Jurkat, Clone E6-1 (cell line): Measurements from ENCODE around the gene CYB561A3.

Experiments
- DNase-seq: peaks from one replicate; pipeline ENCODE4 v3.0.0-alpha.2; 2011; ENCODE audit warnings: low read depth, low spot score
- H3K4me3 ChIP-seq: 2 replicates; pipeline ENCODE4 v1.5.1; 2011; ENCODE audit warnings: mild to moderate bottlenecking, low read length, control low read depth, moderate library complexity

The CYB561A3 gene

DNA sequence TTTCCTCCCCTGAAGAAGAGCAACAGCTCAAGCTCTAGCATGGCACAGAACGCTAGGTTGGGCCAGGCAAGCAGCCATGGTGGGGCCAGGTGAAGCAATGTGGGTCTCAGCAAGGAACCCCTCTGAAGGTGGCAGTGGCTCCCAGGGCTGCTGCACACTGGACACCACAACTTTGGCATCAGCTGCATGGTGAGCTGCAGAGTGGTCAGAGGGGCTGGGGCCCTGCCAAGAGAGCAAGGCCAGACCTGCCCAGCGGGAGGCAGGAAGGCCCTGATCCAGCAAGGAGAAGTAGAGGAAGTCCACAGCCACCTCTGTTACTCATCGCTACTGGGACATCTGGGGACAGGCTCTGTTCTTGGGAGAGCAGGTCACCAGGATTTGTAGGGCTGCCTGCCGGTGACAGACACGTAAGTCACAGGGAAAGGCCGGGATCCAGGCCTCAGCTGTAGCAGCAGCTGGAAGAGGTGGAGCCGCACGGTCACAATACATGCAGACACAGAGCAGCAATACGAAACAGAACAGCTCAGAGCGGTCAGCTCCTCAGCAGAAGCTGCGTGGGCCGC is 12.4 kb downstream of the CYB561A3 start:
- no peak for DNase-seq

DNA sequence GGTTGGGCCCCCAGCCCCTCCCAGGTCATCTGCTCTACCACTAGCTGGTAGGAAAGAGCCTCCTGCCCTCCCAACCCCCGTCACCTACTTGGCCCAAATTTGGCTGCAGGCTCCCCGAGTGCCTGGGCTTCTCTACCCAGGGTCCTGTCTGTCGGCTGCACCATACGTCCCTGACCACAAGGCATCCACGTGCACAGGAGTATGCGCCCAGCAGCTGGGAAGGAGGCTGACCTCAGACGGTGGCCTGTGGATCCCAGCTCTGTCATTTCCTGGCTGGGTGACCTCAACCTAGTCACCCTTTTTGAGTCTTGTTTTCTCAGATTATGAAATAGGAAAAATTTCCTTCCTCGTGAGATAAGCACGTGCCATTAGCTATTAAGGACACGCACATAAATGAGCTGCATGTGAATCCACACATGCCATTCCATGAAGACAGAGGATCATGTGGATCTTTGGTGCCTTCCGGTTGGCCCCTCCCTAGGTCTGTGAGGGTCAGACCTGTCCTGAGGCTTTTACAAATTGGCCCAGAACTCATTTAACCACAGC is 13.7 kb downstream of the CYB561A3 start:
- DNase-seq, result no peak
- H3K4me3 ChIP-seq, result no peak overlapping the region

More for the DNA sequence above, 12.4 kb downstream of the CYB561A3 start:
- H3K4me3 ChIP-seq, result no peak overlapping the region

DNA sequence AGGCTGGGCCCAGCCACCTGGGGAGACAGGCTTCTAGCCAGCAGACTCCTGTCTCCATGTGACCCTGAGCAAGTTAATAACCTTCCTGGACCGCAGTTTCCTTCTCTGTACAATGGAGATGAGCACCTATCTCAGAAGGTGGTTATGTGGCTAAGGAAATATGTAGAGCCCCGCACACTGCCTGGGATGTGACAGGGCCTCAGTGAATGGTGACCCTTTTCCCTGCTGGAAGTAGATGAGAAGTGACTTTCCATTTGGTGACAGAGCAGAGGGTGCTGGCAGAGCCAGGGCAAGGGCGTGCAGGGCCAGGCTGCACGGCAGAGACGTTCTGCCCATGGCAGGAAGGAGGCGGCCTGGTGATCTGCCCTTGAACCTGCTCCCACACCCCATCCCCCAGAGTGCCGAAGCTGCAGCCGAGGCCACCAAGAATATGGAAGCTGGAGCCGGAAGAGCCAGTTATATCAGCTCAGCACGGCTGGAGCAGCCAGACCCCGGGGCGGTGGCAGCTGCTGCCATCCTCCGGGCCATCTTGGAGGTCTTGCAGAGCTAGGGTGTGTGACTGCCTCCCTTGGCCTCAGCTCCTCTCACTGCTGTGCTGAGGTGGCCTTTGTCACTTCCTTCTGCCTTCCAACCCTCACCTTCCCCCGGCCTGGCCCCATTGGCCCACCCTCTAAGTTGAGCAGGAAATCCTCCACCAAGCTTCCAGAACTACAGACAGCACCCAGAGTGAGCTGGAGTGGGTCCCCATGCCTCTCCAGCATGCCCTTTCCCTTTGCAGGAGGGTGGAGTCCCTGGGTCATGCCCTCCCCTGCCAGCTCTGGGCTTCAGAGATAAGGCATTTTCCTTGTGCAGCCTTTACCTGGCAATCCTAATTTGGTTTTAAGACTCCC is 15.5 kb downstream of the CYB561A3 start:
- no peak for DNase-seq
- no peak overlapping the region for H3K4me3 ChIP-seq

DNA sequence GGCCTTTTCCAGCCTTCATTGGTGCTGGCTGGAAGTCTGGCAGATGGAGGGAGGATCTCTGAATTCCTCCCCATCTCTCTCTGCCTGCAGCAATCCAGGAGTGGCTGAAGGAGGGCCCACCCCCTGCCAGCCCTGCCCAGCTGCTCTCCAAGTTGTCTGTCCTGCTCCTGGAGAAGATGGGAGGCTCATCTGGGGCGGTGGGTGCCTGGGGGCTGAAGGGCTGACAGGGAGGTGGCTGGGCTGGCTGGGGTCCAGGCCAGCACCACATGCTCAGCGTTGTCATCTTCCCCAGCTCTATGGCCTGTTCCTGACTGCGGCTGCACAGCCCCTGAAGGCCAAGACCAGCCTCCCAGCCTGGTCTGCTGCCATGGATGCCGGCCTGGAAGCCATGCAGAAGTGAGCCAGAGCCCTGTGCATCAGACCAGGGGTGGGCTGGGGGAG is 16.5 kb downstream of the CYB561A3 start:
- no peak for DNase-seq
- no peak overlapping the region for H3K4me3 ChIP-seq

DNA sequence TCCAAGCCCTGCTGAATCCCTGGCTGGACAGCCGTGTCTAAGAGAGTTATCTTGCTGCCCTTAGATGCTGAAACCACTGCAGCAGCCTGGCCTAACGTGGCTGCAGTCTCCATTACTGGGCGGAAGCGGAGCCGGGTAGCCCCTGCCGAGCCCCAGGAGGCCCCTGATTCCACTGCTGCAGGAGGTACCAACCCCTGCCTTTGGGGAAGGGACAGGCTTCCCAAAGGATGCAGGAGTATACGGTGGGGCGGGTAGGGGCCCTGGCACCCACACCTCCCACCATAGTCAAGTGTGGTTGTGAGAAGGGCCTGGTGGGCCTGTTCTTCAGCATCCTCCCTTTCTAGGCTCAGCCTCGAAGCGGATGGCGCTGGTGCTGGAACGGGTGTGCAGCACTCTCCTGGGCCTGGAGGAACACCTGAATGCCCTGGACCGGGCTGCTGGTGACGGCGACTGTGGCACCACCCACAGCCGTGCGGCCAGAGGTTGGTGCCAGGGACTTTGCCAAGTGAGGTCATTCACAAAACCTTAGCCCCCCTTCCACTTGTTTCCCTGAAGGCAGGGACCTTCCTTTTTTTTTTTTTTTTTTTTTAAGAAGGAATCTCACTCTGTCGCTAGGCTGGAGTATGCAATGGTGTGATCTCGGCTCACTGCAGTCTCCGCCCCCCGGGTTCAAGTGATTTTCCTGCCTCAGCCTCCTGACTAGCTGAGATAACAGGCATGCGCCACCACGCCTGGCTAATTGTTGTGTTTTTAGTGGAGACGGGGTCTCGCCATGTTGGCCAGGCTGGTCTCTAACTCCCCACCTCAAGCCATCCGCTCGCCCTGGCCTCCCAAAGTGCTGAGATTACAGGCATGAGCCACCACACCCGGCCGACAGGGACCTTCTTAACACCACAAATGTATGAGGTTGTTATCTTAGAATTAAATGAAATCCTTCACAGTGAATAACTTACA is 17.6 kb downstream of the CYB561A3 start:
- no peak for DNase-seq
- H3K4me3 ChIP-seq, result no peak overlapping the region

DNA sequence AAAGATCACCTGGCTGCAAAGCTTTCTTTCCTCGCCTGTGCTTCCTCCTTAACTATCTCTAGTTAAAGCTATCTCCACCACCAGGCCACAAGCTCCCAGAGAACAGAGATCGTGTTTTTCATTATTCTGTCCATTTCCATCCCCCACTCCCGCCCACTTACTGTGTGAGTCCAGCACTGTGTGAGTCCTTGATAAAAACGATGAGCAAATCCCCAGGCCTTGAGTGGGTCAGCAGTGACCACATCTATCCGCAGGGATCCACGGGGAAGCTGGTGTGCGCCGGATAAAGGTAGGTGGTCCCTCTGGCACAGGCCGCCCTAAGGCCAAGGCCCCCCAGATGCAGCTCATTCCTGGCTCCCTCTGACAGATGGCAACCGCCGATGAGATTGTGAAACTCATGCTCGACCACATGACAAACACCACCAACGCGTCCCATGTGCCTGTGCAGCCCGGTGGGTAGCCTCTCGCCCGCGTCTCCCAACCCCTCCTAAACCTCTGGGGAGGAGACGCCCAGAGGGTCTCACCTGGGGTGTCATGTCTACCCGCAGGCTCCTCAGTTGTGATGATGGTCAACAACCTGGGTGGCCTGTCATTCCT is 19.4 kb downstream of the CYB561A3 start:
- DNase-seq, result no peak
- H3K4me3 ChIP-seq, result no peak overlapping the region

DNA sequence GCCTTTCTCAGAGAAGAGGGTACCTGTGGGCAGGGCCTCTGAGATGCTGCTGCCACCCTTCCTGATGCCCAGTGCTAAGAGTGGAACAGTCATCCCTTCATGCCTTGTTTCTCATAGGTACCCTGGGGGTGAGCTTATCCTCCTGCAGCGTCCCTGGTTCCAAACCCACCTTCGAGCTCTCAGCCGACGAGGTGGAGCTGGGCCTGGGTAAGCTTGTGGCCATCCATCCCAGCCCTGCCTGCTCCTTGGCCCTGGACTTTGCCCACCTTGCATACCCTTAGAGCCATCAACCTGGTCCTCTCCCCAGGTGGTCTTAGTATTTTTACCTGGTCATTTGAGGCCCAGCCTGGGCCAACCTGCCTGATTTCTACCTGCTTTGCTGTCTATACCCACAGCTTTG is 20.0 kb downstream of the CYB561A3 start:
- no peak for DNase-seq
- no peak overlapping the region for H3K4me3 ChIP-seq

DNA sequence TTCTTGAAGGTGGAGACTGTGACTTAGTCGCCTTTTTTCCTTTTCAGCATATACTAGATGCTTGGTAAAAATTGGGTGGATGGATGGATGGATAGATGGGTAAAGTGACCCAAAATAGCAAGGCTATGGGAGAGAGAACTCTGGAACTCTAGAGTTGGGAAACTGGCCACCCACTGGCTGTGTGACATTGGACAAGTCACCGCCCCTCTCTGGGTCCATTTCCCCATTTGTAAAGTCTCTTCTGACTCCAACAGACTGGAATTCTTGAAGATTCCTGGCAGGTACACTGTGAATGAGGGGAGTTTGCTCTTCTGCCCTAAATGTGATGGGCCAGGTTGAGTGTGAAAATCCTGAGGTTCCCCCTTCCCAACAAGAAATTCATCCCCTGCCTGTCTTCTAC is 20.7 kb downstream of the CYB561A3 start:
- H3K4me3 ChIP-seq, result no peak overlapping the region
- no peak for DNase-seq

DNA sequence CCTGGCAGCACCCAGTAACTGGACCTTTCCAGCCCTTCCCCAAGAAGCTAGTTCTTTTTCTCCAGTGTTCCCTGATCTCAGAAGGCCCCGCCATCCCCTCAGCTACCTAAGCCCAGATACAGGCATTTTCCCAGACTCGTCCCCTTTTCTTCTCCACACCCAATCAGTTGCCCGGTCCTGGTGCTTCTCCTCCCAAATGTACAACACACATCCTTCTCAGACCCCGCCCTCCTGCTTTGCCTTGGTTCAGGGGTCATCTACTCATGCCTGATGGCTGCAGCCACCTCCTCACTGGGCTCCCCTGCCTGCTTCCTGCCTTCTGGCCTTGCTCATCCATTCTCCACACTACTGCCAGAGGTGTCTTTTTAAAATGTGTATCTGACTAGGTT is 22.2 kb downstream of the CYB561A3 start:
- H3K4me3 ChIP-seq, result no peak overlapping the region
- DNase-seq, result no peak

DNA sequence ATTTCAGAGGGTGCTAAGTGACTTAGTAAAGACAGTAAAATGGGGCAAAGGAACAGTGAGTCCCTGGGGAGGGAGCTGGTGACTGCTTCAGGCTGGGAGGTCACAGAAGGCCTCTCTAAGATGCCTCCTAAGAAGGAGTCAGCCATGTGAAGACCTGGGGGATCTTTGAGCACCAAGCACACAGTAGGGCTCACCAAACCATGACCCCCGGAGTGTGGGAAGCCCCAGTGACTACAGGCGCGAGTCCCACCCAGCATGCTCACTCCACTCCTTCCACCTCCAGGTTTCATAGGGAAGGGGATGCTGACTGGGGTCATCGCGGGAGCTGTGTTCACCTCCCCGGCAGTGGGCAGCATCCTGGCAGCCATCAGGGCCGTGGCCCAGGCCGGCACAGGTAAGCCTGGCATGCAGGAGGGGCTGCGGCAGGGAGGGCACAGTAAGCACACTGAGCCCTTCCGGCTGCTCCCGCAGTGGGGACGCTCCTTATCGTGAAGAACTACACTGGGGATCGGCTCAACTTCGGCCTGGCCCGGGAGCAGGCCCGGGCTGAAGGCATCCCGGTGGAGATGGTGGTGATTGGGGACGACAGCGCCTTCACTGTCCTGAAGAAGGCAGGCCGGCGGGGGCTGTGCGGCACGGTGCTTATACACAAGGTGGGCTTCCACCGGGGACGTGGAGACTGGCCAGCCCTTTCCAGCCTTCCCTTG is 22.7 kb downstream of the CYB561A3 start:
- H3K4me3 ChIP-seq, result no peak overlapping the region
- no peak for DNase-seq

DNA sequence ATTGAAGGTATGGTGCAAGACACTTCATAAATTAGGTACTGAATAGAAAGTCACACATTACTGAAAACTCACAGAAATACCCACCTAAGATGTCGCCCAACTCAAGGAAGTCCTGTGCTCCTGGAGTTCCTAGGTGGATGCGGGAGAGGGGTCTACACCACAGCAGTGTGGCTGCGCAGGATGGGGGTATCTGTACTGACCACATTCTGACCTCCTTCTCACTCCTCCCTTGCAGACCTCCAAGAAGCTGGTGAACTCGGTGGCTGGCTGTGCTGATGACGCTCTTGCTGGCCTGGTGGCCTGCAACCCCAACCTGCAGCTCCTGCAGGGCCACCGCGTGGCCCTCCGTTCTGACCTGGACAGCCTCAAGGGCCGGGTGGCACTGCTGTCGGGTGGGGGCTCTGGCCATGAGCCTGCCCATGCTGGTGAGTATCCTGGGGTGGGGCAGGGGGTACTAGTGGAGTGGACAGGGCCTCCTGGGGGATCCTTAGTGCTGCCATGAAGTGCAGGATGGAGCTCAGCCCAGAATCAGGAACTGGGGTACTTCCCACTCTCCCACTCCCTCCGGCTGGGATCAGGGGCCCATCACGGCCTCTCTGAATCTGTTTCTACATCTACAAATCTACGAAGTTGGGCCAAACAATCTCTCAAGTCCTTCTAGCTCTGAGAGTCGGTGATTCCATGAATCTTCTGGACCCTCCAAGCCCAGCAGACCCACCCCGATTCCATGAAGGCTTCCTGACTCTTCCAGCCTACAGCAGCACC is 23.8 kb downstream of the CYB561A3 start:
- no peak overlapping the region for H3K4me3 ChIP-seq
- no peak for DNase-seq

DNA sequence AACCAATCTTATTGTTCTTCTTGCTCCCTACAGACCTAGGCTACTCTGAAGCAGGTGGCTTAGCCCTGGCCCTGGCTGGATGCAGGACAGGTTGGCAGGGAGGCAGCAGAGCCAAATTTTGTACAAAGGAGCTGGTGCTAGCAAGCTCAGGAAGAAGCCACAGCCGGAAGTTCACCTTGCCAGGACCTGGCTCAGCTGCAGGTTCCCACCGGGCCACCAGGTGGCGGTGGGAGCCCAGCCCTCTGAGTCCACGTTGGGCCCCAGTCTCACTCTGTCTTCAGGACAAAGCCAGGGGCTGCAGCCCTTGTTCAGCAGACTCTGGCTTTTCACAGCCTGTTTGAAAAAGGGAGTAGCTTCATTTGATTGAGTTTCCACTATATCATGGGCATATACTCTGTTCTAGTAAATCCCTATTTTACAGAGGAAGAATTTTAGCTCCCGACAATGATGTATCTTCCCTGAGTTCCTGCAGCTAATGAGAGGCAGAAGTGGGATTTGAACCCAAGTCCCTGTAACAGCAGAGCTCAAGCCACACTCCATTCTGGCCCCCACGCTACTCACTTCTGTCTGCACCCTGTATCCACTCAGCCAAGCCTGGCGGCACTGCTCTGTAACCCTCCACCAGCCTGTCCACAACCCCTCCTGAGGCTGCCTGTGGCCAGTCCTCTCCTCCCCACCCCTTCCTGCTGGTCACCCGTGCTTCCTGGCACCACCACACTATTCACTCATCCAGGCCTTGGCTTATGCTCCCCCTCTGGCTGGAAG is 25.3 kb downstream of the CYB561A3 start:
- peak overlapping the region; percentile 16; the same call in 1 of the 2 replicates for H3K4me3 ChIP-seq
- DNase-seq, result peak; percentile 86

DNA sequence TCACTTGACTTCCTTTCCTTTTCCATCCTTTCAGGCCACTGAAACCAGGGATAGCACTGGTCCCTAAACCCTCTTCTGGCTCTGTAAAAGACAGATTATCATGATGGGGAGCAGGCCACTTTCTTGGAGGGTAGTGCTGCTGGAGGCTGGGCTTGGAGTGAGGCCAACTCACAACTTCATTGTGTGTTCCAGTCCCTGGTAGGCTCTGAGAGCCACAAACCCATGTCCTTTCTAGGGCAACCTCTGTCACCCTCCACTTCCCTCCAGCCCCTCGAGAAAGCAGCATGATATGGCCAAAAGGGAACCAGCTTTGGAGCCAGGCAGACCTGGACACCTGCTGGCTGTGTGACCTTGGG is 26.3 kb downstream of the CYB561A3 start:
- H3K4me3 ChIP-seq, result no peak overlapping the region
- no peak for DNase-seq

DNA sequence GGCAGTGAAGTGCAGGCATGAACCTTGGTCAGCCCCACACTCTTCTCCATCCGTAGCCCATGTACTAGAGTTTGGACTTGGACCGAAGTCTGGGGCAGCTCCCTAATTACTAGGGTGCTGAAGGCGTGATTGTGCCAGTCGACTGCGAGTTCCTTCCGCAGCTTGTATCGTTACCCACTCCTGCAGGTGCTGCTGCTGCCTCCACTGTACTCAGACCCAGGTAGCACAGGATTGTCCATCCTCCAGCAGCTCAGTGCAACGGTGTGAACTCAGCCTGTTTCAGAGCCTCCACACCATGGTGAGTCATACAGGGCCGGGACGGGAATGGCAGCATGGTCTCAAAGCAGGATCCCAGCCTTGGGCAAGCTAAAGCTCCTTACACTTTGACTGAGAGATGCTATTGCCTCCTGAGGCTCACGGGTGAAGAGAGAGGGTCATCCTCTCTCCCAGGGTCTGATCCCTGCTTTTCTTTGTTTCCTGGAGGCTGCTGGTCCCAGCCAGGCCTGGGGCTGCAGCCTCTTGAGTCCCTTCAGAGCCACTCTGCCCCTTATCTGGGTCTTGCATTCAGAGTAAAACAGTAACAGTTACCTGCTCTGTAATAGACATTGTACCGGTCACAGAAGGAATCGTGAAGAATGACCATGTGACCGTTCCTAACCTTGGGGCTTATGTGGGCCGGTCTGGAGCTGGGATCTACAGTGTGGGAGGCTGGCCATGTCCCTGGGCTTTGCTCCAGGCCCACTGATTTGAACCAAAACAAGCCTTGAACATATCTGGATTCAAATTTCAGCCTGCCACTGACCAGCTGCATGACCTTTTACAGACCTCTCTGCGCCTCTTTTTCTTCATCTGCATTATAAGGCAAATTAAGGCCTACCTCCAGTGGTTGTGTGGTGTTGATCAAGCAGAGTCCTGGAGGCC is 27.0 kb downstream of the CYB561A3 start:
- DNase-seq, result no peak
- H3K4me3 ChIP-seq, result peak overlapping the region; percentile 79; the same call in 1 of the 2 replicates

DNA sequence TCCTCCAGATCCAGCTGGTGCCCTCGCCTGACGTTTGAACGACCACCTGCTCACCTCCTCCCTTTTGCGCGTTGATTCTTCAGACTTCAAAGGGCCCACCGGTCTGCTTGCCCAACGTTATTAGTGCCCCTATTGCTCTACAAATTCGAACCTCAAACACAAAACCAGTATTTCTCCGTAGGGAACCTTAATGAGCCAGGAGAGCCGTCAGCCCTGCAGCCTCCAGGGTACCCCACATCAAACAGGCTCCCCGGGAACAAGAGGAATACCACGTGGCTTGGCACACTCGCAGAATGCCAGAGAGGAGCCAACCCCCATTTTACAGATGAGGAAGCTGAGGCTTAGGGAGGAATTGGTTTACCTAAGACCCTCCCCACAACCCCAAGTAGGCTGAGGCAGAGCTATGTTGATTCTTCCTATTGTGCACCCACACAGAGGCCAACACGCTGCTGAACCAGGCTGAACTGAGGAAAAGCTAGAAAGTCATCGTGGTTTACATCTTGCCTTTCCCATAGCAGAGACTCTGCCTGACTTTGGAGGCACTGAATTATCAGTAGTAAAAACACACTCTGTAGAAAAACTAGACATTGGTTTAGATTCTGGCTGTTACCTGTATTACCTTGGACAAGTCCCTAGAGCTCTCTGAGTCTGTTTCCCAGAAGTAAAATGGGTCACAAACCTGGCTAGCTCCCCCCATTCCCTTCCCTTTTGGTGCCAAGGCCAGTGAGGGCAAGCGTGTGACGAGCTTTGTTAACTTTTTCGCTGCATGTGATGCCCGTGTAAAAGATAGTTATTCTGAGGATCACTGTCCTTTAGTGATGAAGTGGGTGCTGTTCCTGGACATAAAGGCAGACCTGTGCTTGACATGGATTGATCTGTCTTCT is 27.9 kb downstream of the CYB561A3 start:
- DNase-seq, result peak; percentile 62
- peak overlapping the region; percentile 79 for H3K4me3 ChIP-seq
